ENCODE measurements around the gene ZNF532. TPM values are rescaled to one million over a fixed set of nuclear protein-coding genes. Genes with fewer than 3 reads are reported as not detected.

The ZNF532 gene
- total and polyA plus RNA-seq, 2 of the 13 experiments (the other 11 are each of a cell fraction or from before 2014, with no cell fraction given) = not detected

DNA sequence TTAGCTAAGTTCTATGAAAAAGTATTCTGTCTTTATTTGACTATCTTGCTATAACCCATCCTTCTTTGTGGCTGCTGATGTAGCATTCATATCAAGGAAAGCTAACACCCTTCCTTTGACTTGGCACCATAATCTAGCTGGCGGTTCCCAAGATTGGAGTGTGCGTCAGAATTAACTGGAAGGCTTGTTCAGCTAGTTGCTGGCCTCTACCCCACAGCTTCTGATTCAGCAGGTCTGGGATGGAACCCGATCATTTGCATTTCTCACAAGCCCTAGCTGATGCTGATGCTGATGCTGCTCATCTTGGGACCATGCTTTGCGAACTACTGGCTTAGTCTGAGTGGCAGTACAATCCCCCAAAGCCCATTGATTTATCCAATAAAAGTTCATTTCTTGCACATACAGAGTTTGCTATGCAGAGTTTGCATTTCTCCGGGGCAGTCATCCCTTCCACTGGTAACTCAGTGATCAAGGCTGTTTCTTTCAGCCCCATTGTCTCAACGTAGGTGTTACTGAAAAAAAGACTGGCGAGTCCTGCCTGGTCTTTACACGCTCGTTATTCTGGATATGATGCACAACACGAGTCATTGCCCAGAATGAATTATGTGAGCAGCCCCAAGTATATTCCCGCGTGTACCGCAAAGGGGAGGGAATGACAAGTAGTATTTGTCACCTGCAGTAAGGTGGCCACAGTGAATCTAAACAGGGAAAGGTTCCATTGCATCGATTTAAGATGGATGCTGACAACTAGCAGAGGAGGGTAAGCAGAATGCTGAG lies 96.5 kb downstream of the ZNF532 start:
- TF ChIP-seq, protein P1, sequence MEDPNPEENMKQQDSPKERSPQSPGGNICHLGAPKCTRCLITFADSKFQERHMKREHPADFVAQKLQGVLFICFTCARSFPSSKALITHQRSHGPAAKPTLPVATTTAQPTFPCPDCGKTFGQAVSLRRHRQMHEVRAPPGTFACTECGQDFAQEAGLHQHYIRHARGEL (CRISPR knock-in tag; IDR thresholded peaks at IDR 0.05) = no peak
- TF ChIP-seq LCORL (IDR thresholded peaks at IDR 0.05) (no peak), LCORL (CRISPR knock-in tag; IDR thresholded peaks at IDR 0.05) (no peak), ZNF598 (CRISPR knock-in tag; IDR thresholded peaks at IDR 0.05; ENCODE audit: borderline replicate concordance) (no peak), CBX1 (IDR thresholded peaks at IDR 0.05; ENCODE audit: low read depth) (no peak), FOSL2 (CRISPR knock-in tag; IDR thresholded peaks at IDR 0.05) (no peak)
- TF ChIP-seq, protein P2, sequence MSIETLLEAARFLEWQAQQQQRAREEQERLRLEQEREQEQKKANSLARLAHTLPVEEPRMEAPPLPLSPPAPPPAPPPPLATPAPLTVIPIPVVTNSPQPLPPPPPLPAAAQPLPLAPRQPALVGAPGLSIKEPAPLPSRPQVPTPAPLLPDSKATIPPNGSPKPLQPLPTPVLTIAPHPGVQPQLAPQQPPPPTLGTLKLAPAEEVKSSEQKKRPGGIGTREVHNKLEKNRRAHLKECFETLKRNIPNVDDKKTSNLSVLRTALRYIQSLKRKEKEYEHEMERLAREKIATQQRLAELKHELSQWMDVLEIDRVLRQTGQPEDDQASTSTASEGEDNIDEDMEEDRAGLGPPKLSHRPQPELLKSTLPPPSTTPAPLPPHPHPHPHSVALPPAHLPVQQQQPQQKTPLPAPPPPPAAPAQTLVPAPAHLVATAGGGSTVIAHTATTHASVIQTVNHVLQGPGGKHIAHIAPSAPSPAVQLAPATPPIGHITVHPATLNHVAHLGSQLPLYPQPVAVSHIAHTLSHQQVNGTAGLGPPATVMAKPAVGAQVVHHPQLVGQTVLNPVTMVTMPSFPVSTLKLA (IDR thresholded peaks at IDR 0.05) = no peak
- TF ChIP-seq, protein P3, sequence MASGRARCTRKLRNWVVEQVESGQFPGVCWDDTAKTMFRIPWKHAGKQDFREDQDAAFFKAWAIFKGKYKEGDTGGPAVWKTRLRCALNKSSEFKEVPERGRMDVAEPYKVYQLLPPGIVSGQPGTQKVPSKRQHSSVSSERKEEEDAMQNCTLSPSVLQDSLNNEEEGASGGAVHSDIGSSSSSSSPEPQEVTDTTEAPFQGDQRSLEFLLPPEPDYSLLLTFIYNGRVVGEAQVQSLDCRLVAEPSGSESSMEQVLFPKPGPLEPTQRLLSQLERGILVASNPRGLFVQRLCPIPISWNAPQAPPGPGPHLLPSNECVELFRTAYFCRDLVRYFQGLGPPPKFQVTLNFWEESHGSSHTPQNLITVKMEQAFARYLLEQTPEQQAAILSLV (CRISPR knock-in tag; IDR thresholded peaks at IDR 0.05; ENCODE audit: borderline replicate concordance) = no peak
- FAIRE-seq (no peak), DNase-seq (ENCODE audit: low spot score) (no peak), ATAC-seq (no peak)
- intact Hi-C loops (cut with micrococcal nuclease; ENCODE audit: unreplicated experiment) = no loop called here
- peaks cover 0 to 5% of the 10 kb centered on the region in 2 experiments; a peak in 2 of 5 replicates for H3K27me3 ChIP-seq (ENCODE audit: control insufficient read depth in 1 of 2, insufficient read depth in 2 of 2, low read length in 2 of 2)
- in situ Hi-C loops (cut with HindIII; ENCODE audit: extremely low pct_ligation_motif_present, low pct_unique_long_range_greater_than_20kb) = no loop called here
- no peak overlapping the region for H3K9ac ChIP-seq (ENCODE audit: insufficient read depth, low read depth, low read length)
- H3K27ac ChIP-seq (ENCODE audit: extremely low read length, insufficient read depth, low read length) = no peak overlapping the region
- H3K9me3 ChIP-seq (ENCODE audit: low read length) = no peaks in the 10 kb centered on the region
- ChIA-PET CTCF (ENCODE audit: low intra/inter-chr PET ratio, low total read pairs) (no interaction called here), POLR2A (no interaction called here)
- H3K36me3 ChIP-seq (replicated peaks in 1 of 2; ENCODE audit: control insufficient read depth in 1 of 2, insufficient read depth in 2 of 2, low read length in 2 of 2) = no peaks in the 10 kb centered on the region
- 42% methylated on average over 11 of the region's 14 CpGs for WGBS (ENCODE audit: low lambda C conversion rate)
- H3K4me1 ChIP-seq (ENCODE audit: insufficient read depth, low read length) = no peaks in the 10 kb centered on the region
- H3K79me2 ChIP-seq (ENCODE audit: insufficient read depth, low read length) = no peaks in the 10 kb centered on the region
- BruUV-seq (replicated peaks) = no TSS peak
- H3K4me2 ChIP-seq (ENCODE audit: low read depth, low read length) = no peak overlapping the region
- H4K20me1 ChIP-seq (ENCODE audit: insufficient read depth, low read length) = no peaks in the 10 kb centered on the region
- H2AFZ ChIP-seq (ENCODE audit: low read length) = no peak overlapping the region
- H3K4me3 ChIP-seq (replicated peaks in 1 of 3; ENCODE audit: insufficient read depth in 1 of 3, low read depth in 2 of 3, low read length in 3 of 3) = no peak overlapping the region
